Stimulated activated CD4-positive, alpha-beta T cell treated with anti-CD3 and anti-CD28 coated beads, TNF-alpha, amount 100 ng/mL, for 48 hours (primary cell): ENCODE results near the gene RPRD2.

ENCODE experiments used
- DNase-seq, 3 donors: peaks; one replicate each; pipeline ENCODE4 v3.0.0-alpha.2; 2020; ENCODE audit warnings: low read depth in 3 of 3

Gene RPRD2

GRCh38 chr1:150514913-150515327 lies 151.0 kb downstream of the RPRD2 start:
- DNase-seq = no peak

GRCh38 chr1:150515328-150516049 lies 151.5 kb downstream of the RPRD2 start, which contains the start of gene FALEC:
Gene FALEC, plus strand, starts transcription at chr1:150515752.
- DNase-seq = peak; percentile 82 to 91 (median 85)

DNA sequence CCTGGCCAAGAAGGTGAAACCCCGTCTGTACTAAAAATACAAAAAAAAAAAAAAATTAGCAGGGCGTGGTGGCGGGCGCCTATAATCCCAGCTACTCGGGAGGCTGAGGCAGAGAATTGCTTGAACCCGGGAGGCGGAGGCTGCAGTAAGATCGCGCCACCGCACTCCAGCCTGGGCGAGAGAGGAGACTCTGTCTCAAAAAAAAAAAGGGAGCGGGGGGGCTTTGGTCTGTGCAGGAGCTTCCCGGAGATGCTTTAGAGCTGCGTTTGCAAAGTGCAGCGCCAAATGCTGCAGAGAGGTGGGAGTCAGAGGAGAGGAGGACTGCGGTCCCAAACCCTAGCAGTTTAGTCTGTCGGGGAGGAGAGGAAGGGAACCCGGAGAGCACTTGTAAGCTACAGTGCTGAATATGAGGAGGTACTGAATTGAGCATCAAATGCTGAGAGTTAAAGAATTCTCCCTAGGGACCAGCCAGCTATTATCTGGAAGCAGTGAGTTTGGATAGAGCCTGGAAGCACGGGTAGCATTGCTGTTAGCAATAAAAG lies 152.2 kb downstream of the RPRD2 start:
- DNase-seq = peak in 1 of 3 donors; percentile 11

- no peak for DNase-seq
These were observed 152.7 kb downstream of the RPRD2 start for GRCh38 chr1:150516616-150517015.

GRCh38 chr1:150521196-150521968 lies 157.4 kb downstream of the RPRD2 start:
- no peak for DNase-seq

DNA sequence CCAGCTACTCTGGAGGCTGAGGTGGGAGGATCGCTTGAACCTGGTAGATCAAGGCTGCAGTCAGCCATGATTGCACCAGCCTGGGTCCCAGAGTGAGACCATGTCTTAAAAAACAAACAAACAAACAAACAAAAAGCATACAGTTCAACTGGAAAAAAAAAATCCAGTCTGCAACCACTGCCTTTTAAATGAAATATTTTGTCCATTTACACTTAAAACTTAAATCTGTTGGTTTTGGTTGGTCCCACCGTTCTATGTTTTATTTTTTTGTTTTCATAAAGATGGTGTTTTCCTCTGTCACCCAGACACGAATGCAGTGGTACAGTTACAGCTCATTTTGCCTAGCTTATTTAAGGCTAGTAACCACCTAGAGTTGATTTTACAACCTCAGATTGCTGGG lies 161.4 kb downstream of the RPRD2 start:
- DNase-seq = no peak
